Fibroblast of the aortic adventitia (primary cell): ENCODE data around the gene WSCD2. TPM values are rescaled to one million over a fixed set of nuclear protein-coding genes. Genes with fewer than 3 reads are reported as not detected.

Experiments used
- DNase-seq: peaks from one replicate; pipeline ENCODE4 v3.0.0-alpha.2; 2010; ENCODE audit warnings: low read depth
- H3K4me3 ChIP-seq: 2 replicates; pipeline ENCODE4 v1.5.1; 2011; ENCODE audit warnings: low read depth, mild to moderate bottlenecking, control low read depth, low read length, moderate library complexity
- total RNA-seq: library from RNA; depleted of rRNA; stranded (reverse); fragments of >200 nt; gene quantifications from 2 replicates; pipeline ENCODE4 v1.2.3, GENCODE V29; 2012; ENCODE audit warnings: low replicate concordance
- TF ChIP-seq, protein P1 (sequence below): IDR thresholded peaks from 2 replicates; pipeline ENCODE4 v1.5.1; 2011; ENCODE audit warnings: mild to moderate bottlenecking, low read length, control low read depth, inconsistent platforms; ENCODE audit not compliant: insufficient read depth

WSCD2 gene
- total RNA-seq, 1 donor, result not detected

GRCh38 chr12:108297895-108298760 lies 169.0 kb downstream of the WSCD2 start:
- DNase-seq, result no peak
- H3K4me3 ChIP-seq, result no peak overlapping the region
- TF ChIP-seq, protein P1, sequence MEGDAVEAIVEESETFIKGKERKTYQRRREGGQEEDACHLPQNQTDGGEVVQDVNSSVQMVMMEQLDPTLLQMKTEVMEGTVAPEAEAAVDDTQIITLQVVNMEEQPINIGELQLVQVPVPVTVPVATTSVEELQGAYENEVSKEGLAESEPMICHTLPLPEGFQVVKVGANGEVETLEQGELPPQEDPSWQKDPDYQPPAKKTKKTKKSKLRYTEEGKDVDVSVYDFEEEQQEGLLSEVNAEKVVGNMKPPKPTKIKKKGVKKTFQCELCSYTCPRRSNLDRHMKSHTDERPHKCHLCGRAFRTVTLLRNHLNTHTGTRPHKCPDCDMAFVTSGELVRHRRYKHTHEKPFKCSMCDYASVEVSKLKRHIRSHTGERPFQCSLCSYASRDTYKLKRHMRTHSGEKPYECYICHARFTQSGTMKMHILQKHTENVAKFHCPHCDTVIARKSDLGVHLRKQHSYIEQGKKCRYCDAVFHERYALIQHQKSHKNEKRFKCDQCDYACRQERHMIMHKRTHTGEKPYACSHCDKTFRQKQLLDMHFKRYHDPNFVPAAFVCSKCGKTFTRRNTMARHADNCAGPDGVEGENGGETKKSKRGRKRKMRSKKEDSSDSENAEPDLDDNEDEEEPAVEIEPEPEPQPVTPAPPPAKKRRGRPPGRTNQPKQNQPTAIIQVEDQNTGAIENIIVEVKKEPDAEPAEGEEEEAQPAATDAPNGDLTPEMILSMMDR, result no peak

GRCh38 chr12:108298761-108299275 lies 169.7 kb downstream of the WSCD2 start:
- no peak for DNase-seq
- TF ChIP-seq, protein P1, result no peak
- no peak overlapping the region for H3K4me3 ChIP-seq

- no peak for DNase-seq
- TF ChIP-seq, protein P1, result no peak
- no peak overlapping the region for H3K4me3 ChIP-seq
These were observed 170.4 kb downstream of the WSCD2 start for GRCh38 chr12:108299516-108299915.

Other genes starting within 250 kb of the WSCD2 start
- 0.54 TPM in 1 of 2 replicates, not detected in the other for gene CMKLR1, start 210.0 kb downstream of the WSCD2 start, total RNA-seq